Vagina (tissue), 2 donors: Measurements from ENCODE around the gene INPP4A. TPM values are rescaled to one million over a fixed set of nuclear protein-coding genes. Genes with fewer than 3 reads are reported as not detected.

Source experiments
- DNase-seq, 2 donors: peaks; one replicate each; pipeline ENCODE4 v3.0.0-alpha.2; 2017; ENCODE audit errors: extremely low spot score in 2 of 2
- H3K27ac ChIP-seq: fragments of 200-600 bp; sonication (generic); one replicate; pipeline ENCODE4 v1.5.1; 2019
- H3K27me3 ChIP-seq: fragments of 200-600 bp; sonication (generic); one replicate; pipeline ENCODE4 v1.5.1; 2019
- H3K36me3 ChIP-seq, 2 donors: fragments of 200-600 bp; sonication (generic); one replicate each; pipeline ENCODE4 v1.5.1; 2017 to 2019
- H3K4me1 ChIP-seq: fragments of 200-600 bp; sonication (generic); one replicate; pipeline ENCODE4 v1.5.1; 2019
- H3K4me3 ChIP-seq, 2 donors: fragments of 200-600 bp; sonication (generic); 1 replicate in 1 of 2; 2 replicates in 1 of 2; pipeline ENCODE4 v1.5.1; 2016 to 2019
- H3K9me3 ChIP-seq: fragments of 200-600 bp; sonication (generic); one replicate; pipeline ENCODE4 v1.5.1; 2019
- POLR2A ChIP-seq, 2 donors: fragments of 450-650 bp; IDR thresholded peaks; one replicate each; pipeline ENCODE4 v1.6.1; 2017; ENCODE audit warnings: antibody characterized with exemption in 2 of 2, mild to moderate bottlenecking in 2 of 2, moderate library complexity in 2 of 2
- POLR2AphosphoS5 ChIP-seq, 2 donors: sonication (generic); formaldehyde crosslinking; IDR thresholded peaks; one replicate each; pipeline ENCODE4 v1.9.0; 2017; ENCODE audit warnings: antibody characterized with exemption in 2 of 2, mild to moderate bottlenecking in 2 of 2, low read depth in 1 of 2; ENCODE audit not compliant: insufficient read depth in 1 of 2
- intact Hi-C: fragments of 100-400 bp; cut with DNase I; formaldehyde crosslinking; loops from one replicate; pipeline ENCODE4 v1.15.1; 2023
- total RNA-seq: library from RNA; depleted of rRNA; stranded (reverse); fragments of >200 nt; gene quantifications from one replicate; pipeline ENCODE4 v1.2.3, GENCODE V29; 2016
- TF ChIP-seq, protein P1 (sequence below), 3 experiments: fragments of 450-650 bp in 2 of 3; fragments of 200-600 bp in 1 of 3; sonication (generic) in 1 of 3; IDR thresholded peaks; one replicate each; pipeline ENCODE4 v1.5.1; 2017 to 2019; ENCODE audit warnings: antibody characterized with exemption in 3 of 3, mild to moderate bottlenecking in 2 of 3, moderate library complexity in 2 of 3

Gene INPP4A
- total RNA-seq, 1 donor from 2014 or later: 38.1 TPM

GRCh38 chr2:98484652-98485452 is 40.2 kb downstream of the INPP4A start:
- no peaks in the 10 kb centered on the region for H3K36me3 ChIP-seq
- TF ChIP-seq, protein P1, sequence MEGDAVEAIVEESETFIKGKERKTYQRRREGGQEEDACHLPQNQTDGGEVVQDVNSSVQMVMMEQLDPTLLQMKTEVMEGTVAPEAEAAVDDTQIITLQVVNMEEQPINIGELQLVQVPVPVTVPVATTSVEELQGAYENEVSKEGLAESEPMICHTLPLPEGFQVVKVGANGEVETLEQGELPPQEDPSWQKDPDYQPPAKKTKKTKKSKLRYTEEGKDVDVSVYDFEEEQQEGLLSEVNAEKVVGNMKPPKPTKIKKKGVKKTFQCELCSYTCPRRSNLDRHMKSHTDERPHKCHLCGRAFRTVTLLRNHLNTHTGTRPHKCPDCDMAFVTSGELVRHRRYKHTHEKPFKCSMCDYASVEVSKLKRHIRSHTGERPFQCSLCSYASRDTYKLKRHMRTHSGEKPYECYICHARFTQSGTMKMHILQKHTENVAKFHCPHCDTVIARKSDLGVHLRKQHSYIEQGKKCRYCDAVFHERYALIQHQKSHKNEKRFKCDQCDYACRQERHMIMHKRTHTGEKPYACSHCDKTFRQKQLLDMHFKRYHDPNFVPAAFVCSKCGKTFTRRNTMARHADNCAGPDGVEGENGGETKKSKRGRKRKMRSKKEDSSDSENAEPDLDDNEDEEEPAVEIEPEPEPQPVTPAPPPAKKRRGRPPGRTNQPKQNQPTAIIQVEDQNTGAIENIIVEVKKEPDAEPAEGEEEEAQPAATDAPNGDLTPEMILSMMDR (IDR thresholded peaks at IDR 0.05): no peak
- TF ChIP-seq POLR2AphosphoS5 (IDR thresholded peaks at IDR 0.05; ENCODE audit: insufficient read depth in 1 of 2, low read depth in 1 of 2) (no peak), POLR2A (IDR thresholded peaks at IDR 0.05) (no peak)
- H3K27ac ChIP-seq: no peak overlapping the region
- no peaks in the 10 kb centered on the region for H3K9me3 ChIP-seq
- DNase-seq: no peak
- no peaks in the 10 kb centered on the region for H3K27me3 ChIP-seq
- peaks cover 49% of the 10 kb centered on the region for H3K4me1 ChIP-seq
- intact Hi-C loops: no loop called here
- H3K4me3 ChIP-seq: no peak overlapping the region

DNA sequence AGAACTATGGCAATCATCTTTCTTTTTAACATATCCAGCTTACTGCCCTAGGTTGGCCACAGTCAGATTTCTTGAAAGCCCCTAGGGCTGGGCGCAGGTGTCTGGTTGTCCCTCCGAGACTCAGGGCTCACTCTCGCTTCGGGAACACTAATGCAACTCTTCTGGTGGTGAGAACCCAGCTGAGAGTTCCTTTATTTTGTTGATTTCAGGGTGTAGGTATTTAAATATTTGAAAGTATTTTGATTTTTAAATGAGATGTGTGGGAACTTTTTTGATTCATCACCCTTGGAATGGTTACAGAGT is 40.7 kb downstream of the INPP4A start:
- Histone ChIP-seq H3K36me3 (no peaks in the 10 kb centered on the region), H3K9me3 (no peaks in the 10 kb centered on the region), H3K27ac (no peak overlapping the region), H3K27me3 (no peaks in the 10 kb centered on the region), H3K4me1 (peaks cover 49% of the 10 kb centered on the region), H3K4me3 (no peak overlapping the region)
- no peak for TF ChIP-seq POLR2AphosphoS5 (IDR thresholded peaks at IDR 0.05; ENCODE audit: insufficient read depth in 1 of 2, low read depth in 1 of 2)
- no peak for TF ChIP-seq POLR2A (IDR thresholded peaks at IDR 0.05)
- TF ChIP-seq, protein P1 (IDR thresholded peaks at IDR 0.05): no peak
- intact Hi-C loops: no loop called here
- no peak for DNase-seq

DNA sequence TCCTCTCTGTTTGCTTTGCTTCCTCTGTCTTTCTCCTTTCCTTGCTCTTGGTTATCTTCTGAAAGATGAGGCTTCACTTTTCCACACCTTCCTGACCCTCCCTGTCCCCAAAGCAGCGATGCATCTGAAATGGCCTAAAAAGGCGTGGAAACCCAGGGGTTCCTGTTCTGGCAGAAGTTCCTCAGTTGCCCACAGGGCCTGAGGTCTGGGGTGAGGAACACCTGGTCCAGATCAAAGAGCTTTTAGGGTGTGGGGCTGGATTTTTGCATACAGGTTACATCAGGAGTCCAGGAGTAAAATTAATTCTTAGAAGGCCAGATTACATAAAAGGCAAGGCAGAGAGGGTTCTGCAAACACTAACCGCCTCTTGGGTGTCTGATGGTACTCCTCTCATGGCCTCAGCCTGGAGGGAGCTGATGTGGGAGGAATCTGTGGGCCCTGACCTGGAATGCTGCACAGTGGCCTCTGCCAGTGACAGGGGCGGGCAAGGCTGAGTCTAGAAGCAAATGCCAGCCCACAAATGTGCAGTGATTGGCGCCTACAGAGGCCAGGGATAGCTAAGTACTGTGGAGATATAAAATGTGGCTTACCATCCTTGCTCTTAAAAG is 41.8 kb downstream of the INPP4A start:
- Histone ChIP-seq H3K4me3 (no peak overlapping the region), H3K27ac (no peak overlapping the region), H3K4me1 (peaks cover 49% of the 10 kb centered on the region), H3K9me3 (no peaks in the 10 kb centered on the region), H3K27me3 (no peaks in the 10 kb centered on the region), H3K36me3 (no peaks in the 10 kb centered on the region)
- DNase-seq: no peak
- TF ChIP-seq POLR2AphosphoS5 (IDR thresholded peaks at IDR 0.05; ENCODE audit: insufficient read depth in 1 of 2, low read depth in 1 of 2): no peak
- TF ChIP-seq, protein P1 (IDR thresholded peaks at IDR 0.05): no peak
- TF ChIP-seq POLR2A (IDR thresholded peaks at IDR 0.05): no peak
- intact Hi-C loops: no loop called here

DNA sequence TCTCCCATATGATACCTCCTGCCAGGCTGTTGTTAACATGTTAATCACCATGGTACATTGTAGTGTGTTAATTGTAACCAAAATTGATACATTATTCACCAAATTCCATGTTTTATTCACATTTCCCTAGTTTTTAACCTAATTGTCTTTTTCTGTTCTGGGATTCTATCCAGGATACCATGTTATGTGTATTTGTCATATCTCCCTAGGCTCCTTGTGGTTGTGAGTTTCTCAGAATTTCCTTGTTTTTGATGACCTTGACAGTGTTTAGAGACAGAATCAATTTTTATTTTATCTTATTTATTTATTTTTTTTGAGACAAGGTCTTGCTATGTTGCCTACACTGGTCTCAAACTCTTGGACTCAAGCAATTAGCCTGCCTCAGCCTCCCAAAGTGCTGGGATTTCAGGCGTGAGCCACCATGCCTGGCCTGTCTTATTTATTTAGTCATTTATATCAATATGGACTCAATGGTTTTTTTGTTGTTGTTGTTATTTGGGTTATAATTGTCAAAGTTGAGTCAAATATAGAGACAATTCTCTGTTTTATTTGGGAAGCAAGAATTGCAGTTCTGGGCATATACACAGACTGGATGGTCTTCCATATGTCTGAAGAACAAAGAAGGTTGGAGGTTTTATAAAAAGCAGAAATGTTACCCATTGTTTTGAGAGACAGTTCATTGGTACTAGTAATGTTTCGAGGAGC is 42.6 kb downstream of the INPP4A start:
- no peaks in the 10 kb centered on the region for H3K9me3 ChIP-seq
- DNase-seq: no peak
- no peaks in the 10 kb centered on the region for H3K27me3 ChIP-seq
- H3K4me3 ChIP-seq: no peak overlapping the region
- H3K27ac ChIP-seq: no peak overlapping the region
- H3K4me1 ChIP-seq: peaks cover 46% of the 10 kb centered on the region
- intact Hi-C loops: no loop called here
- no peaks in the 10 kb centered on the region for H3K36me3 ChIP-seq
- TF ChIP-seq, protein P1 (IDR thresholded peaks at IDR 0.05): no peak
- TF ChIP-seq POLR2A (IDR thresholded peaks at IDR 0.05): no peak
- TF ChIP-seq POLR2AphosphoS5 (IDR thresholded peaks at IDR 0.05; ENCODE audit: insufficient read depth in 1 of 2, low read depth in 1 of 2): no peak
